ENCODE results near the gene RHOV.

The RHOV gene

GRCh38 chr15:40904552-40905201 is 30.6 kb upstream of the RHOV start:
- DNase-seq (ENCODE audit: low read depth) = no peak

GRCh38 chr15:40902605-40903561 is 28.8 kb upstream of the RHOV start:
- DNase-seq (ENCODE audit: low read depth) = peak; percentile 26

GRCh38 chr15:40901053-40901443 is 27.0 kb upstream of the RHOV start:
- no peak for DNase-seq (ENCODE audit: low read depth)

GRCh38 chr15:40900256-40901052 is 26.4 kb upstream of the RHOV start:
- no peak for DNase-seq (ENCODE audit: low read depth)

- DNase-seq (ENCODE audit: low read depth) = no peak
Observed at GRCh38 chr15:40899536-40900207, 25.6 kb upstream of the RHOV start.

- peak; percentile 65 for DNase-seq (ENCODE audit: low read depth)
Observed at GRCh38 chr15:40894681-40895448, 20.8 kb upstream of the RHOV start.

- peak; percentile 96 for DNase-seq (ENCODE audit: low read depth)
Observed at GRCh38 chr15:40893733-40894680, 20.0 kb upstream of the RHOV start, which contains the start of gene VPS18. Gene VPS18, plus strand, starts transcription at chr15:40894450. Its CDS starts 319 bp downstream, at chr15:40894769.

- DNase-seq (ENCODE audit: low read depth) = no peak
Observed at GRCh38 chr15:40893019-40893670, 19.1 kb upstream of the RHOV start.

GRCh38 chr15:40892447-40893012 is 18.5 kb upstream of the RHOV start:
- DNase-seq (ENCODE audit: low read depth) = no peak

- DNase-seq (ENCODE audit: low read depth) = no peak
Observed at GRCh38 chr15:40891810-40892446, 17.9 kb upstream of the RHOV start.

- no peak for DNase-seq (ENCODE audit: low read depth)
Observed at GRCh38 chr15:40891138-40891537, 17.1 kb upstream of the RHOV start.

- no peak for DNase-seq (ENCODE audit: low read depth)
Observed at GRCh38 chr15:40889112-40889511, 15.1 kb upstream of the RHOV start.

- no peak for DNase-seq (ENCODE audit: low read depth)
Observed at GRCh38 chr15:40886586-40886985, 12.6 kb upstream of the RHOV start.

- no peak for DNase-seq (ENCODE audit: low read depth)
Observed at GRCh38 chr15:40881351-40881750, 7.3 kb upstream of the RHOV start.

- DNase-seq (ENCODE audit: low read depth) = no peak
Observed at GRCh38 chr15:40879609-40880008, 5.6 kb upstream of the RHOV start.

- DNase-seq (ENCODE audit: low read depth) = no peak
Observed at GRCh38 chr15:40878785-40879184, 4.8 kb upstream of the RHOV start.

GRCh38 chr15:40877694-40878093 is 3.7 kb upstream of the RHOV start:
- DNase-seq (ENCODE audit: low read depth) = no peak

GRCh38 chr15:40875991-40876730 is 2.1 kb upstream of the RHOV start:
- DNase-seq (ENCODE audit: low read depth) = no peak

Measured in fibroblast of gingiva (primary cell).